Lower leg skin (tissue), 3 donors: Measurements from ENCODE around the gene QRSL1.

Experiments
- CTCF ChIP-seq, 3 donors: fragments of 450-650 bp; IDR thresholded peaks; one replicate each; pipeline ENCODE4 v1.5.1; 2016; ENCODE audit warnings: antibody characterized with exemption in 3 of 3, mild to moderate bottlenecking in 3 of 3, moderate library complexity in 2 of 3
- POLR2A ChIP-seq, 2 donors: fragments of 450-650 bp; IDR thresholded peaks; one replicate each; pipeline ENCODE4 v1.6.1; 2016 to 2017; ENCODE audit warnings: antibody characterized with exemption in 2 of 2, mild to moderate bottlenecking in 1 of 2, moderate library complexity in 1 of 2

DNA sequence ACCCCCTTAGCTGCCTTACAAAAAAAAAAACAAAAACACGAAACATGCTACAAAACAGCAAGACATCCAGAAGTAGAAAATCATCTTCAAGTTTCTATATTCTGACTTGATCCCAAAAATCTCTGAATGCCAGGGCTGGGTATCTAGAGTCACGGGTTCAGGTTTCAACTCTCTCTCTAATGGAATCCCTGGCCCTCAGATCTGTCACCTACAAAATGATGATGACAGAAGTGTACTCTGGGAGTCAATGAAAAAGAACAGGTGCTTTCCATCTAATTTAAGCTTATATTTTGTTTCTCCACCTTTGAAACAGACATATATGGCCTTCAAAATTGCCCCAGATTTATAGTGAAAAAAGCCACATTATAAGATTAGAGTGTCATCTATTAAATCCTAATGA, 18.3 kb upstream of the QRSL1 start:
- TF ChIP-seq CTCF (IDR thresholded peaks at IDR 0.05) (no peak), POLR2A (IDR thresholded peaks at IDR 0.05) (no peak)
